Cardiac fibroblast (primary cell): ENCODE data around the gene PSEN2.
"Not testable (repeated sequence)": the region's sequence is repeated elsewhere in the genome, so short reads cannot be mapped to it uniquely, and the experiment has no call there.

Experiments used
- DNase-seq, 2 donors: peaks; one replicate each; pipeline versions ENCODE4 v3.0.0 to v3.0.0-alpha.2; 2010; ENCODE audit warnings: low read depth in 2 of 2
- H3K4me3 ChIP-seq, 2 donors: replicated peaks in 1 of 2; 1 replicate in 1 of 2; 2 replicates in 1 of 2; pipeline ENCODE4 v1.5.1; 2011; ENCODE audit warnings: low read depth in 2 of 2, low read length in 2 of 2, mild to moderate bottlenecking in 2 of 2, moderate library complexity in 1 of 2
- TF ChIP-seq, protein P1 (sequence below): IDR thresholded peaks from one replicate; pipeline ENCODE4 v1.5.1; 2011; ENCODE audit warnings: low read depth, mild to moderate bottlenecking, low read length, inconsistent platforms

Gene PSEN2

DNA sequence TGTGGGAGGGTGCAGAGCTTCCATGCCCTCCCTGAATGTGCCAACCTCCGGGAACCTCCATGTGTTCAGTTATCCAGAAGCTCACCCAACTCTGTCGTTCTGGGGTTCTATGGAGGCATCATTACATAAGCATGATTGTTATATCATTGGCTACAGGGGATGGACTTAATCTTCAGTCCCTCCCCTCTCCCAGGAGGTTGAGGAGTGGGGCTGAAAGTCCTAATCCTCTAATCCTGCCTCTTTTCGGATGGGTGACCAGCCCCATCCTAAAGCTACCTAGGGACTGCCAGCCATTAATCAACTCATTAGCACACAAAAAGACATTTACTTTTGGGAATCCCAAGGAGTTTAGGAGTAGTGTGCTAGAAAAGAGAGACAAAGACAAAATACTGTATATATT, 32.0 kb upstream of the PSEN2 start:
- TF ChIP-seq, protein P1, sequence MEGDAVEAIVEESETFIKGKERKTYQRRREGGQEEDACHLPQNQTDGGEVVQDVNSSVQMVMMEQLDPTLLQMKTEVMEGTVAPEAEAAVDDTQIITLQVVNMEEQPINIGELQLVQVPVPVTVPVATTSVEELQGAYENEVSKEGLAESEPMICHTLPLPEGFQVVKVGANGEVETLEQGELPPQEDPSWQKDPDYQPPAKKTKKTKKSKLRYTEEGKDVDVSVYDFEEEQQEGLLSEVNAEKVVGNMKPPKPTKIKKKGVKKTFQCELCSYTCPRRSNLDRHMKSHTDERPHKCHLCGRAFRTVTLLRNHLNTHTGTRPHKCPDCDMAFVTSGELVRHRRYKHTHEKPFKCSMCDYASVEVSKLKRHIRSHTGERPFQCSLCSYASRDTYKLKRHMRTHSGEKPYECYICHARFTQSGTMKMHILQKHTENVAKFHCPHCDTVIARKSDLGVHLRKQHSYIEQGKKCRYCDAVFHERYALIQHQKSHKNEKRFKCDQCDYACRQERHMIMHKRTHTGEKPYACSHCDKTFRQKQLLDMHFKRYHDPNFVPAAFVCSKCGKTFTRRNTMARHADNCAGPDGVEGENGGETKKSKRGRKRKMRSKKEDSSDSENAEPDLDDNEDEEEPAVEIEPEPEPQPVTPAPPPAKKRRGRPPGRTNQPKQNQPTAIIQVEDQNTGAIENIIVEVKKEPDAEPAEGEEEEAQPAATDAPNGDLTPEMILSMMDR: no peak
- no peak for DNase-seq

GRCh38 chr1:226845624-226846023, 24.8 kb upstream of the PSEN2 start:
- TF ChIP-seq, protein P1: no peak
- DNase-seq: no peak
- H3K4me3 ChIP-seq: no peak overlapping the region

More for the DNA sequence above, 32.0 kb upstream of the PSEN2 start:
- H3K4me3 ChIP-seq: no peak overlapping the region

GRCh38 chr1:226846786-226847185, 23.6 kb upstream of the PSEN2 start:
- TF ChIP-seq, protein P1: no peak
- DNase-seq: no peak
- no peak overlapping the region for H3K4me3 ChIP-seq

GRCh38 chr1:226854548-226854947, 15.9 kb upstream of the PSEN2 start:
- not testable (repeated sequence) for H3K4me3 ChIP-seq, DNase-seq

- TF ChIP-seq, protein P1: no peak
- no peak overlapping the region for H3K4me3 ChIP-seq
- DNase-seq: peak; percentile 65 to 76
Observed at GRCh38 chr1:226862890-226863289, 7.5 kb upstream of the PSEN2 start.

DNA sequence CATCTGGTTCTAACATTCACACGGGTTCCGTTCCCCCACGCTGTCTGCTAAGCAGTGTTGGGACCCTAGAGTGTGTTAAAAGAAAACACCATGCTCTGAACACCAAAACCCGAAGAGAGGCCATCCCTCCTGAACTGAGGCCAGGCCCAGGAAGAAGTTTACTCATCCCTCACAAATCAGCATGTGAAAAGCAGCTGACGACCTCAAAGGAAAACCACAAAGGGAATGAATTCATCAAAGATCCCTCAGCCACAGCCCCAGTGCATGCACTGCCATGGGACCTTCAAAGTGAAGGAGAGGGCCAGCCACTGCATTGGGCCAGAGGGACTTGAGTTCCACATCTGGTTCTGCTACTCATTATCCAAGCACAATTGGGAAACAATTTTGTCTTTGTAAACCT, 7.0 kb upstream of the PSEN2 start:
- peak; percentile 20 to 73 for DNase-seq
- TF ChIP-seq, protein P1: no peak
- no peak overlapping the region for H3K4me3 ChIP-seq

DNA sequence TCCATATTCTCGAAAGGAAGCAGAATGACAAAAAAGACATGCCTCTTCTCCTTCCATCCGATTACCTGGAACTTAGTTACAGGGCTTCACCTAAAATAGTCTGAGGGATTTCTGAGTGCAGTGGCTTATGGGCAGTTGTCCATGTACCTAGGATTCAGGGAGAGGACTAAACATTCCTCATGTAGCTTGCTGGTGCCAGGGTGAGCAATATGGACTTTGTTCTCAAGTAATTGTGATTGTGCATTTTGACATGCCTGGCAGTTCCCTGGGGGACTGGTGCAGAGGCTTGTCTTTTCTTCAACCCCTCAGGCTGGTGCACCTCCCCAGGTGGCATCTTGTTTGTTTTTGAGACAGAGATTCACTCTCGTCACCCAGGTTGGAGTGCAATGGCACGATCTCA, 6.1 kb upstream of the PSEN2 start:
- DNase-seq: no peak
- TF ChIP-seq, protein P1: no peak
- no peak overlapping the region for H3K4me3 ChIP-seq
